Nucleus accumbens (tissue), 56 donors: ENCODE results near the gene TCAF1.
"Not testable (repeated sequence)": the region's sequence is repeated elsewhere in the genome, so short reads cannot be mapped to it uniquely, and the experiment has no call there.

Experiments used
- DNase-seq, 56 donors: peaks; one replicate each; lab custom pipeline; 2025; lab: John Stamatoyannopoulos, UW

The TCAF1 gene

DNA sequence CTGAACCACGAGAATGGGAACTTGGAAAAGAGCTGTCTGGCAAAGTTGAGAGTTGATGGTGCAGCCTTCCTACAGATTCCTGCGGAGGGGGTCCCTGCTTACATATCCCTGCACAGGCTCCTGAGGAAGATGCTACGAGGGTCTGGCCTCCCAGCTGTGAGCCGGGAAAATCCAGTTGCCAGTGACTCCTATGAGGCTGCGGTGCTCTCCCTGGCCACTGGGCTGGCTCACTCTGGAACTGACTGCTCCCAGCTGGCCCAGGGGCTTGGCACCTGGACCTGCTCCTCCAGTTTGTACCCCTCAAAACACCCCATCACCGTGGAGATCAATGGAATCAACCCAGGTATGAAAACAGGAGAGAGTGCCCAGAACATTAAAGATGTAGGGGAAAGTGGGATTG, 91.3 kb downstream of the TCAF1 start:
- not testable (repeated sequence) for DNase-seq

DNA sequence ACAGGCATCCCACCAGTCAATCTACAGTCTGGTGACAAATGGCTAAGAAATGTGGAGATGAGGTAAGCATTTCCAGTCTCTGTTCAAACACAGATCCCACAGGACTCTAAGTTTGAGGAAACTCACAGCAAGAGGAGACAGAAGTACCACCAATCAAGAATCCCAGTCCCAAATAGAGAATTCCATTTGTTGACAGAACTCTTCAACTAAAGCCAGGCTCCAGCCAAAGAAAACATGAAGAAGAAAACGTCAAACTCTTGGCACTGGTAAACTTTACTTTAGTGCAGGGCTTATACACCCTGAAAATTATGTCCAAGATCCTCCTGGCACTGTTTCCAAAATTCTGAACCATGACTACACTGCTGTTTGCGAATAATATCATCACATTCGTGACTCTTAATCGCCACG, 95.3 kb downstream of the TCAF1 start:
- not testable (repeated sequence) for DNase-seq
